H1 (cell line): ENCODE measurements around the gene TBC1D23. TPM values are rescaled to one million over a fixed set of nuclear protein-coding genes. Genes with fewer than 3 reads are reported as not detected.

Experiments
- CTCF ChIA-PET: fragments of 300-600 bp; sonication (Branson Sonifier 250); formaldehyde crosslinking; loops from one replicate; lab custom pipeline; 2021; ENCODE audit not compliant: partially characterized antibody; lab: Charles Lee
- POLR2A ChIA-PET: fragments of 300-600 bp; sonication (Branson Sonifier 250); formaldehyde crosslinking; loops from one replicate; lab custom pipeline; 2021; ENCODE audit warnings: inconsistent platforms; ENCODE audit not compliant: partially characterized antibody; lab: Charles Lee
- DNase-seq, 2 experiments: peaks; one replicate each; pipeline versions ENCODE4 v3.0.0 to v3.0.0-alpha.2; 2010 to 2022; ENCODE audit warnings: low spot score in 2 of 2, low read depth in 1 of 2, mixed read lengths in 1 of 2
- FAIRE-seq: peaks from 2 replicates; lab custom pipeline; 2011; peaks lifted over from hg19 to GRCh38; lab: Jason Lieb, UNC
- H2AFZ ChIP-seq: 2 replicates; pipeline ENCODE4 v1.8.1; 2012; ENCODE audit warnings: low read length, inconsistent platforms
- H2AK5ac ChIP-seq: 2 replicates; pipeline ENCODE4 v1.6.1; 2013; ENCODE audit warnings: low read depth, low read length
- H2BK120ac ChIP-seq: replicated peaks from 2 replicates; pipeline ENCODE3; 2013; ENCODE audit warnings: low read depth, low read length, inconsistent platforms
- H2BK12ac ChIP-seq: 2 replicates; pipeline ENCODE4 v1.6.1; 2013; ENCODE audit warnings: low read depth, low read length
- H2BK15ac ChIP-seq: 2 replicates; pipeline ENCODE4 v1.6.1; 2013; ENCODE audit warnings: low read length
- H2BK20ac ChIP-seq: 2 replicates; pipeline ENCODE4 v1.6.1; 2013; ENCODE audit warnings: low read length
- H2BK5ac ChIP-seq: 2 replicates; pipeline ENCODE4 v1.6.1; 2013; ENCODE audit warnings: low read depth, low read length
- H3K14ac ChIP-seq: 2 replicates; pipeline ENCODE4 v1.6.1; 2013; ENCODE audit warnings: inconsistent platforms; ENCODE audit not compliant: insufficient read length
- H3K18ac ChIP-seq: 2 replicates; pipeline ENCODE4 v1.6.1; 2013; ENCODE audit warnings: low read length; ENCODE audit errors: extremely low read depth
- H3K23ac ChIP-seq: 2 replicates; pipeline ENCODE4 v1.6.1; 2013; ENCODE audit warnings: inconsistent platforms; ENCODE audit not compliant: insufficient read length
- H3K23me2 ChIP-seq: 2 replicates; pipeline ENCODE4 v1.6.1; 2013; ENCODE audit warnings: low read depth, low read length
- H3K27ac ChIP-seq: 2 replicates; pipeline ENCODE4 v1.6.1; 2011; ENCODE audit warnings: low read depth, low read length, inconsistent platforms
- H3K27me3 ChIP-seq, 4 experiments: replicated peaks in 1 of 4; 1 replicate in 1 of 4; 2 replicates in 3 of 4; pipeline versions ENCODE4 v1.6.1 to v1.8.1; 2011 to 2013; ENCODE audit warnings: low read length in 3 of 4, mild to moderate bottlenecking in 3 of 4, inconsistent platforms in 2 of 4, mixed read lengths in 2 of 4, moderate library complexity in 1 of 4; ENCODE audit not compliant: control insufficient read depth in 3 of 4, insufficient read depth in 3 of 4; ENCODE audit errors: extremely low read depth in 1 of 4
- H3K36me3 ChIP-seq, 4 experiments: 2 replicates each; pipeline versions ENCODE4 v1.6.1 to v1.8.1; 2011 to 2013; ENCODE audit warnings: mild to moderate bottlenecking in 4 of 4, low read length in 3 of 4, moderate library complexity in 2 of 4, control low read depth in 1 of 4, inconsistent platforms in 1 of 4; ENCODE audit not compliant: insufficient read depth in 4 of 4, control insufficient read depth in 2 of 4
- H3K4ac ChIP-seq: replicated peaks from 2 replicates; pipeline ENCODE3; 2013; ENCODE audit warnings: low read length, low read depth, mixed read lengths, inconsistent platforms; ENCODE audit not compliant: insufficient read length
- H3K4me1 ChIP-seq, 4 experiments: replicated peaks in 1 of 4; 1 replicate in 1 of 4; 2 replicates in 3 of 4; pipeline versions ENCODE4 v1.6.1 to v1.8.1; 2011 to 2013; ENCODE audit warnings: low read length in 3 of 4, inconsistent platforms in 2 of 4, mixed read lengths in 1 of 4; ENCODE audit not compliant: insufficient read depth in 4 of 4, control insufficient read depth in 3 of 4
- H3K4me2 ChIP-seq, 2 experiments: 2 replicates each; pipeline versions ENCODE4 v1.6.1 to v1.8.1; 2011 to 2013; ENCODE audit warnings: low read depth in 2 of 2, low read length in 2 of 2, control low read depth in 1 of 2, inconsistent platforms in 1 of 2, mild to moderate bottlenecking in 1 of 2; ENCODE audit not compliant: insufficient read depth in 1 of 2
- H3K4me3 ChIP-seq, 4 experiments: fragments of 200-600, 300-600 bp in 1 of 4; sonication (generic), shearing (Covaris generic), sonication (Bioruptor Twin) in 1 of 4; 2 replicates each; pipeline versions ENCODE4 v1.5.1 to v1.8.1; 2011 to 2016; ENCODE audit warnings: low read length in 4 of 4, low read depth in 3 of 4, control low read depth in 2 of 4, inconsistent platforms in 2 of 4, mild to moderate bottlenecking in 2 of 4, mixed read lengths in 1 of 4, moderate library complexity in 1 of 4; ENCODE audit not compliant: insufficient read depth in 2 of 4; ENCODE audit errors: extremely low read depth in 1 of 4
- H3K56ac ChIP-seq: replicated peaks from 2 replicates; pipeline ENCODE3; 2013; ENCODE audit warnings: low read depth, mild to moderate bottlenecking, mixed read lengths, low read length, inconsistent platforms; ENCODE audit not compliant: insufficient read length
- H3K79me1 ChIP-seq: 2 replicates; pipeline ENCODE4 v1.6.1; 2013; ENCODE audit warnings: low read depth, low read length, control low read depth
- H3K79me2 ChIP-seq, 2 experiments: 2 replicates each; pipeline versions ENCODE4 v1.6.1 to v1.8.1; 2012 to 2013; ENCODE audit warnings: low read length in 2 of 2, mild to moderate bottlenecking in 2 of 2, inconsistent platforms in 1 of 2; ENCODE audit not compliant: insufficient read depth in 2 of 2, control insufficient read depth in 1 of 2
- H3K9ac ChIP-seq, 4 experiments: replicated peaks in 1 of 4; 1 replicate in 1 of 4; 2 replicates in 3 of 4; pipeline versions ENCODE4 v1.6.1 to v1.8.1; 2011 to 2013; ENCODE audit warnings: low read depth in 3 of 4, low read length in 3 of 4, control low read depth in 2 of 4, mild to moderate bottlenecking in 2 of 4, moderate library complexity in 2 of 4, inconsistent platforms in 1 of 4; ENCODE audit errors: extremely low read depth in 1 of 4
- H3K9me3 ChIP-seq, 2 experiments: 2 replicates each; pipeline versions ENCODE4 v1.6.1 to v1.8.1; 2012 to 2013; ENCODE audit warnings: mild to moderate bottlenecking in 2 of 2, moderate library complexity in 2 of 2, control low read depth in 1 of 2, inconsistent platforms in 1 of 2, low read depth in 1 of 2, low read length in 1 of 2, mixed read lengths in 1 of 2; ENCODE audit not compliant: insufficient read depth in 2 of 2
- H4K20me1 ChIP-seq, 2 experiments: replicated peaks in 1 of 2; 2 replicates each; pipeline versions ENCODE3 to v1.8.1; 2011 to 2013; ENCODE audit warnings: inconsistent platforms in 2 of 2, low read length in 2 of 2, mild to moderate bottlenecking in 1 of 2; ENCODE audit not compliant: insufficient read depth in 2 of 2, control insufficient read depth in 1 of 2
- H4K5ac ChIP-seq: 2 replicates; pipeline ENCODE4 v1.6.1; 2013; ENCODE audit warnings: low read length, low read depth, mixed read lengths, inconsistent platforms; ENCODE audit not compliant: insufficient read length
- H4K8ac ChIP-seq: 2 replicates; pipeline ENCODE4 v1.8.0; 2013; ENCODE audit warnings: mild to moderate bottlenecking, moderate library complexity, low read length, inconsistent platforms; ENCODE audit not compliant: insufficient read depth; ENCODE audit errors: extremely low read depth
- H4K91ac ChIP-seq: replicated peaks from 2 replicates; pipeline ENCODE3; 2013; ENCODE audit warnings: low read length, mixed read lengths, inconsistent platforms; ENCODE audit not compliant: insufficient read length
- CBX5 ChIP-seq: fragments of 300-800, 300-1000 bp; sonication (generic); IDR thresholded peaks from 2 replicates; pipeline ENCODE4 v1.7.1; 2016; ENCODE audit warnings: antibody characterized with exemption, low read length, low read depth
- CEBPB ChIP-seq: IDR thresholded peaks from 2 replicates; pipeline ENCODE4 v1.6.1; 2012; ENCODE audit warnings: low read depth, low read length
- CHD2 ChIP-seq: IDR thresholded peaks from 2 replicates; pipeline ENCODE4 v1.6.1; 2012; ENCODE audit warnings: low read length, improper control_type of control experiment
- EP300 ChIP-seq, 2 experiments: IDR thresholded peaks; 1 replicate in 1 of 2; 2 replicates in 1 of 2; pipeline ENCODE4 v1.6.1; 2011 to 2012; ENCODE audit warnings: low read depth in 2 of 2, low read length in 2 of 2, mild to moderate bottlenecking in 2 of 2, borderline replicate concordance in 1 of 2, inconsistent platforms in 1 of 2, moderate library complexity in 1 of 2
- FOSL1 ChIP-seq: IDR thresholded peaks from 2 replicates; pipeline ENCODE4 v1.6.1; 2011; ENCODE audit warnings: mild to moderate bottlenecking, low read depth, low read length, moderate library complexity; ENCODE audit not compliant: insufficient read depth
- GABPA ChIP-seq: IDR thresholded peaks from 2 replicates; pipeline ENCODE4 v1.6.1; 2011; ENCODE audit warnings: mild to moderate bottlenecking, low read length, moderate library complexity, borderline replicate concordance; ENCODE audit not compliant: insufficient read depth
- HDAC2 ChIP-seq, 2 experiments: fragments of 300-600 bp in 1 of 2; sonication (generic) in 1 of 2; IDR thresholded peaks; 2 replicates each; pipeline ENCODE4 v1.6.1; 2011 to 2012; ENCODE audit warnings: low read depth in 2 of 2, low read length in 2 of 2, mild to moderate bottlenecking in 2 of 2, moderate library complexity in 2 of 2, borderline replicate concordance in 1 of 2, inconsistent platforms in 1 of 2
- KDM4A ChIP-seq: IDR thresholded peaks from one replicate; pipeline ENCODE4 v1.7.1; 2012; ENCODE audit warnings: low read depth, mild to moderate bottlenecking, moderate library complexity, low read length, inconsistent platforms; ENCODE audit not compliant: severe bottlenecking
- NRF1 ChIP-seq: IDR thresholded peaks from 2 replicates; pipeline ENCODE4 v1.6.1; 2011; ENCODE audit warnings: mild to moderate bottlenecking, low read depth, low read length, improper control_type of control experiment
- RBBP5 ChIP-seq: IDR thresholded peaks from 2 replicates; pipeline ENCODE4 v1.7.1; 2012; ENCODE audit warnings: low read depth, mild to moderate bottlenecking, inconsistent platforms, low read length, moderate library complexity, borderline replicate concordance
- RXRA ChIP-seq: IDR thresholded peaks from 2 replicates; pipeline ENCODE4 v1.6.1; 2011; ENCODE audit warnings: low read depth, mild to moderate bottlenecking, low read length, moderate library complexity; ENCODE audit not compliant: insufficient read depth
- SUZ12 ChIP-seq: fragments of 200-600 bp; sonication (generic); IDR thresholded peaks from 2 replicates; pipeline ENCODE4 v1.6.1; 2012; ENCODE audit warnings: mild to moderate bottlenecking, inconsistent platforms, low read length, moderate library complexity, mixed read lengths
- TBP ChIP-seq: IDR thresholded peaks from 2 replicates; pipeline ENCODE4 v1.6.1; 2011; ENCODE audit warnings: low read depth, low read length, improper control_type of control experiment
- WGBS, 2 experiments: shearing (Covaris generic) in 1 of 2; methylation state at CpG; one replicate each; pipeline versions ENCODE4 v1.1.6 to v1.1.7; 2013 to 2015; ENCODE audit warnings: low lambda C conversion rate in 2 of 2, mixed read lengths in 2 of 2, inconsistent platforms in 1 of 2, low coverage in 1 of 2, missing lambda C conversion rate in 1 of 2; ENCODE audit not compliant: insufficient replicate concordance in 2 of 2, insufficient coverage in 1 of 2, insufficient read length in 1 of 2; ENCODE audit errors: extremely low coverage in 1 of 2, missing lambda C conversion rate in 1 of 2; 5-methylcytosine and 5-hydroxymethylcytosine counted together
- polyA plus RNA-seq, 7 experiments: library from polyadenylated mRNA; depleted of rRNA in 3 of 7; stranded (reverse) in 5 of 7; unstranded in 2 of 7; fragments of >200 nt in 5 of 7; fragments of 200-250 nt in 2 of 7; gene quantifications; 1 replicate in 5 of 7; 2 replicates in 1 of 7; 4 replicates in 1 of 7; pipeline versions ENCODE4 v1.2.1 to v1.2.3, GENCODE V29; 2011 to 2013; ENCODE audit warnings: missing spikeins in 2 of 7, mixed read lengths in 2 of 7
- total RNA-seq: library from RNA; stranded (reverse); fragmentation: NEBNext Ultra II Directional; extraction: Animal tissue kit (Norgen Biotek cat#: 25700); gene quantifications from 2 replicates; pipeline ENCODE4 v1.2.1, GENCODE V29; 2021

The TBC1D23 gene
- total and polyA plus RNA-seq, 2 of the 8 experiments (the other 6 are each of a cell fraction or from before 2014, with no cell fraction given) = 6.4 to 29.3 TPM

DNA sequence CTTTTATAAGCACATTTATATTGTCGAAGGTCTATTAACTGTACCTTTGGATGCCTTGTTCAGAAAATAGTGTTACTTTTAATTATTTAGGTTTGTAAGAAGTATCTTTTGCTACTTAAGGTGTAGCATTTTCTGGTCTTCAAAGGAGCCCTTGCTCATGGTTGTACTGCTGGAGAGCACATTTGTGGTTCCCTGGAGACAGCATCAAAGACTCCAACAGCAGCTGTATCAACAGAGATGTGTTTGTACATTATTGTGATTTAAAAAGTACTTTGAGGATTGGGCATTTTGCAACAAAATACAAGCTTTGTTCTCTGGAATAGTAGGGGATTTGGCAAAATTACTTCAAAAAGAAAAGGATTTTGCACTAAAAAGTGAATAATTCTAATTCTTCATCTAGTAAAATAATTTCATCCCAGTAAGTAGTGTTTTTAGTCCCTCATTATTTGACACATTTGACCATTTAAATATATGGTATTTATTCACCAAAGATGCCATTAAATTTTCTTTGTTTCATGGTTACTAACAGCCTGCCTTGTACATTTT is 16.5 kb downstream of the TBC1D23 start:
- H3K79me2 ChIP-seq = peaks cover 0 to 10% of the 10 kb centered on the region in 2 experiments; a peak in 2 of 4 replicates
- no peak overlapping the region; the same call in 1 of the 2 replicates for H3K18ac ChIP-seq
- H4K91ac ChIP-seq = no peak overlapping the region
- H2BK5ac ChIP-seq = no peak overlapping the region
- TF ChIP-seq GABPA (no peak), RBBP5 (no peak), NRF1 (no peak), FOSL1 (no peak), HDAC2 (IDR thresholded peaks at IDR 0.05; ENCODE audit: borderline replicate concordance in 1 of 2, low read depth in 2 of 2, low read length in 2 of 2) (no peak), CBX5 (no peak), CEBPB (no peak), EP300 (IDR thresholded peaks at IDR 0.05; ENCODE audit: borderline replicate concordance in 1 of 2, low read depth in 2 of 2, low read length in 2 of 2) (no peak), TBP (no peak), RXRA (no peak), KDM4A (no peak), SUZ12 (no peak), CHD2 (no peak)
- H3K4me2 ChIP-seq = no peak overlapping the region
- H2AK5ac ChIP-seq = no peak overlapping the region
- H3K27ac ChIP-seq = no peak overlapping the region
- H4K20me1 ChIP-seq = no peaks in the 10 kb centered on the region
- ChIA-PET POLR2A (interaction anchor here (1.6 kb wide), 1 partner anchor 17 kb away, joined by 3 read pairs; the partner anchor contains the start of gene TBC1D23), CTCF (interaction anchor here (0.7 to 1.3 kb wide), 2 partner anchors 10 to 444 kb away, joined by 3 read pairs; no protein-coding TSS in a partner anchor)
- no peaks in the 10 kb centered on the region for H3K23me2 ChIP-seq
- DNase-seq (no peak), FAIRE-seq (no peak)
- H3K9me3 ChIP-seq = no peaks in the 10 kb centered on the region
- H4K8ac ChIP-seq = no peak overlapping the region
- H3K23ac ChIP-seq = no peak overlapping the region
- H3K79me1 ChIP-seq = peaks cover 3% of the 10 kb centered on the region; the same call in 1 of the 2 replicates
- no peak overlapping the region for H3K9ac ChIP-seq
- no peak overlapping the region for H4K5ac ChIP-seq
- no peaks in the 10 kb centered on the region for H3K4me1 ChIP-seq
- H3K27me3 ChIP-seq = no peaks in the 10 kb centered on the region
- H3K4me3 ChIP-seq = no peak overlapping the region
- no peak overlapping the region for H3K4ac ChIP-seq
- H2BK15ac ChIP-seq = no peak overlapping the region
- no peak overlapping the region for H3K14ac ChIP-seq
- H3K36me3 ChIP-seq = peaks cover 0 to 4% (median 0%) of the 10 kb centered on the region in 4 experiments; a peak in 1 of 8 replicates
- H2BK20ac ChIP-seq = no peak overlapping the region
- no peak overlapping the region for H2AFZ ChIP-seq
- 85% methylated on average over 1 of the region's 1 CpG; no CpG with 5 or more reads in 1 of the 2 experiments for WGBS, 2 experiments
- H3K56ac ChIP-seq = no peak overlapping the region
- H2BK12ac ChIP-seq = no peak overlapping the region
- no peak overlapping the region for H2BK120ac ChIP-seq
